ENCODE measurements around the gene ADAMTS9.

ADAMTS9 gene

GRCh38 chr3:64491843-64492242 is 196.0 kb downstream of the ADAMTS9 start:
- H4K20me1 ChIP-seq (ENCODE audit: low read depth, low read length), result no peaks in the 10 kb centered on the region
- H2AFZ ChIP-seq (ENCODE audit: low read depth, low read length, severe bottlenecking), result no peak overlapping the region
- no peak overlapping the region for H3K27ac ChIP-seq (ENCODE audit: low read depth, low read length)
- no peaks in the 10 kb centered on the region for H3K79me2 ChIP-seq (ENCODE audit: insufficient read depth, low read length)
- no peak overlapping the region for H3K4me2 ChIP-seq (ENCODE audit: low read depth, low read length, poor library complexity, severe bottlenecking)
- no peak overlapping the region for H3K4me3 ChIP-seq (ENCODE audit: insufficient read depth, low read length, poor library complexity, severe bottlenecking)
- H3K9me3 ChIP-seq (ENCODE audit: insufficient read depth, low read length), result no peaks in the 10 kb centered on the region
- no peak overlapping the region for H3K9ac ChIP-seq (ENCODE audit: low read length)
- H3K36me3 ChIP-seq (ENCODE audit: low read length), result no peaks in the 10 kb centered on the region
- H3K27me3 ChIP-seq (ENCODE audit: low read length), result no peaks in the 10 kb centered on the region
- H3K9me2 ChIP-seq (replicated peaks; ENCODE audit: insufficient read depth, low read length), result no peaks in the 10 kb centered on the region
- no peak for TF ChIP-seq EZH2phosphoT487 (conservative IDR thresholded peaks at IDR 0.05; ENCODE audit: low read length)
- TF ChIP-seq CTCF (IDR thresholded peaks at IDR 0.05; ENCODE audit: insufficient read depth, low read length, poor library complexity, severe bottlenecking), result no peak
- H3F3A ChIP-seq (ENCODE audit: insufficient read depth), result no peaks in the 10 kb centered on the region

GRCh38 chr3:64490180-64490724 is 197.5 kb downstream of the ADAMTS9 start:
- Histone ChIP-seq H3K27me3 (ENCODE audit: low read length) (no peaks in the 10 kb centered on the region), H3K9ac (ENCODE audit: low read length) (no peak overlapping the region), H3K4me3 (ENCODE audit: insufficient read depth, low read length, poor library complexity, severe bottlenecking) (no peak overlapping the region), H3K36me3 (ENCODE audit: low read length) (no peaks in the 10 kb centered on the region), H2AFZ (ENCODE audit: low read depth, low read length, severe bottlenecking) (no peak overlapping the region), H3K9me2 (replicated peaks; ENCODE audit: insufficient read depth, low read length) (no peaks in the 10 kb centered on the region), H3K4me2 (ENCODE audit: low read depth, low read length, poor library complexity, severe bottlenecking) (no peak overlapping the region), H4K20me1 (ENCODE audit: low read depth, low read length) (no peaks in the 10 kb centered on the region), H3K9me3 (ENCODE audit: insufficient read depth, low read length) (no peaks in the 10 kb centered on the region), H3K79me2 (ENCODE audit: insufficient read depth, low read length) (no peaks in the 10 kb centered on the region), H3F3A (ENCODE audit: insufficient read depth) (no peaks in the 10 kb centered on the region), H3K27ac (ENCODE audit: low read depth, low read length) (no peak overlapping the region)
- TF ChIP-seq EZH2phosphoT487 (conservative IDR thresholded peaks at IDR 0.05; ENCODE audit: low read length) (no peak), CTCF (IDR thresholded peaks at IDR 0.05; ENCODE audit: insufficient read depth, low read length, poor library complexity, severe bottlenecking) (no peak)

GRCh38 chr3:64489361-64490044 is 198.3 kb downstream of the ADAMTS9 start:
- Histone ChIP-seq H3K4me2 (ENCODE audit: low read depth, low read length, poor library complexity, severe bottlenecking) (no peak overlapping the region), H3K79me2 (ENCODE audit: insufficient read depth, low read length) (no peaks in the 10 kb centered on the region), H4K20me1 (ENCODE audit: low read depth, low read length) (no peaks in the 10 kb centered on the region), H3K27ac (ENCODE audit: low read depth, low read length) (no peak overlapping the region), H3K4me3 (ENCODE audit: insufficient read depth, low read length, poor library complexity, severe bottlenecking) (no peak overlapping the region), H3K9ac (ENCODE audit: low read length) (no peak overlapping the region), H3K9me2 (replicated peaks; ENCODE audit: insufficient read depth, low read length) (no peaks in the 10 kb centered on the region), H3K27me3 (ENCODE audit: low read length) (no peaks in the 10 kb centered on the region), H3K36me3 (ENCODE audit: low read length) (no peaks in the 10 kb centered on the region), H3K9me3 (ENCODE audit: insufficient read depth, low read length) (no peaks in the 10 kb centered on the region), H3F3A (ENCODE audit: insufficient read depth) (no peaks in the 10 kb centered on the region), H2AFZ (ENCODE audit: low read depth, low read length, severe bottlenecking) (no peak overlapping the region)
- no peak for TF ChIP-seq EZH2phosphoT487 (conservative IDR thresholded peaks at IDR 0.05; ENCODE audit: low read length)
- no peak for TF ChIP-seq CTCF (IDR thresholded peaks at IDR 0.05; ENCODE audit: insufficient read depth, low read length, poor library complexity, severe bottlenecking)

Data from SU-DHL-6 (cell line).